Stomach (tissue), 9 donors: ENCODE results near the gene GHITM. TPM values are rescaled to one million over a fixed set of nuclear protein-coding genes. Genes with fewer than 3 reads are reported as not detected.
"Not testable (repeated sequence)": the region's sequence is repeated elsewhere in the genome, so short reads cannot be mapped to it uniquely, and the experiment has no call there.

ENCODE experiments used
- DNase-seq, 2 donors: peaks; one replicate each; pipeline versions ENCODE4 v3.0.0 to v3.0.0-alpha.2; 2013 to 2019
- H3K27ac ChIP-seq, 5 donors: fragments of 200-600 bp in 4 of 5; sonication (generic) in 4 of 5; one replicate each; pipeline ENCODE4 v1.5.1; 2013 to 2019; ENCODE audit warnings: mild to moderate bottlenecking in 1 of 5, moderate library complexity in 1 of 5
- H3K27me3 ChIP-seq, 3 donors: fragments of 200-600 bp; sonication (generic); one replicate each; pipeline ENCODE4 v1.5.1; 2017 to 2019; ENCODE audit warnings: mixed run types in 1 of 3
- H3K36me3 ChIP-seq, 4 donors: fragments of 200-600 bp; sonication (generic); 1 replicate in 3 of 4; 2 replicates in 1 of 4; pipeline ENCODE4 v1.5.1; 2016 to 2019
- H3K4me1 ChIP-seq, 4 donors: fragments of 200-600 bp; sonication (generic); one replicate each; pipeline ENCODE4 v1.5.1; 2016 to 2019
- H3K4me3 ChIP-seq, 4 donors: fragments of 200-600 bp; sonication (generic) in 3 of 4; one replicate each; pipeline ENCODE4 v1.5.1; 2016 to 2019; ENCODE audit warnings: mild to moderate bottlenecking in 1 of 4
- H3K9me3 ChIP-seq, 4 donors: fragments of 200-600 bp; sonication (generic); one replicate each; pipeline ENCODE4 v1.5.1; 2016 to 2019
- CTCF ChIP-seq, 7 experiments: fragments of 450-650 bp in 4 of 7; fragments of 200-600 bp in 3 of 7; sonication (generic) in 3 of 7; IDR thresholded peaks; one replicate each; pipeline ENCODE4 v1.5.1; 2016 to 2019; ENCODE audit warnings: antibody characterized with exemption in 7 of 7, control low read depth in 2 of 7, mild to moderate bottlenecking in 1 of 7
- EP300 ChIP-seq: sonication (generic); formaldehyde crosslinking; IDR thresholded peaks from one replicate; pipeline ENCODE4 v1.6.1; 2017; ENCODE audit warnings: antibody characterized with exemption
- POLR2A ChIP-seq, 4 donors: fragments of 450-650 bp; IDR thresholded peaks; one replicate each; pipeline ENCODE4 v1.6.1; 2016; ENCODE audit warnings: antibody characterized with exemption in 4 of 4, control low read depth in 2 of 4, mild to moderate bottlenecking in 1 of 4, moderate library complexity in 1 of 4
- POLR2AphosphoS5 ChIP-seq, 3 donors: sonication (generic); formaldehyde crosslinking; IDR thresholded peaks; one replicate each; pipeline ENCODE4 v1.6.1; 2016; ENCODE audit warnings: antibody characterized with exemption in 3 of 3
- WGBS, 5 donors: extraction: QIAGEN DNeasy Blood & Tissue Kit in 3 of 5; methylation state at CpG; one replicate each; pipeline versions ENCODE4 v1.1.5 to v1.1.7; 2013 to 2018; 5-methylcytosine and 5-hydroxymethylcytosine counted together
- intact Hi-C: fragments of 100-400 bp; cut with DNase I; formaldehyde crosslinking; loops from one replicate; pipeline ENCODE4 v1.15.1; 2023; ENCODE audit warnings: low total_unique reads
- polyA plus RNA-seq, 3 donors: library from polyadenylated mRNA; stranded (reverse); fragments of 200-250 nt; gene quantifications; one replicate each; pipeline ENCODE4 v1.2.3, GENCODE V29; 2013
- total RNA-seq, 5 donors: library from RNA; depleted of rRNA; stranded (reverse); fragments of >200 nt; gene quantifications; one replicate each; pipeline versions ENCODE4 v1.1.0 to v1.2.3, GENCODE V29; 2014 to 2016
- donor health status: healthy with polysubstance abuse.
- donor health status: Bipolar disorder and iron deficiency.
- donor health status: healthy.

Gene GHITM
- total and polyA plus RNA-seq, 8 donors = 17.5 to 186 (median 106) TPM

GRCh38 chr10:84114088-84114667 is 25.1 kb upstream of the GHITM start:
- Histone ChIP-seq H3K27me3 (peaks cover 0 to 6% (median 0%) of the 10 kb centered on the region in 3 donors), H3K27ac (no peak overlapping the region), H3K9me3 (peaks cover 0 to 15% (median 2%) of the 10 kb centered on the region in 4 donors), H3K36me3 (no peaks in the 10 kb centered on the region), H3K4me1 (no peaks in the 10 kb centered on the region), H3K4me3 (no peak overlapping the region)
- WGBS, 5 donors = 44 to 53% (median 46%) methylated on average over 13 of the region's 13 CpGs
- TF ChIP-seq CTCF (IDR thresholded peaks at IDR 0.05) (no peak), EP300 (no peak), POLR2A (IDR thresholded peaks at IDR 0.05) (no peak), POLR2AphosphoS5 (IDR thresholded peaks at IDR 0.05) (no peak)
- DNase-seq = no peak
- intact Hi-C loops = no loop called here

DNA sequence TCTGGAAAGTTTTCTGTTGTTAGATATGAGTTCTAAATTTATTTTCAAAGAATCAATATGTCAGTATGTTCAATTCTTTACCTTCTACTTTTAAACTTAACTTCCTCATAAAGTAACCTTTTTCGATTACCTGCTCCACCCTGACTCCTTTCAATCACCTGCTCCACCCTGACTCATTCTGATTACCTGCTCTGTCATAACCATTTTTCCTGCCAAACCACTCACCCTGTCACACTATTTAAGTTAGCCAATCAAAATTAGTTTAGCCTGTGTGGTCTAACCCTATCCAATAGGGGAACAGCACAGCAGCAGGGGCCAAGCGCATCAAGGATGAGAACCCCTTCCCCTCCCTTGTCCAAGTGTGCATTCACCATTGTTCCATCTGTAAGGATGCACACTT is 22.1 kb upstream of the GHITM start:
- 83 to 94% (median 90%) methylated on average over 2 of the region's 2 CpGs for WGBS, 5 donors
- not testable (repeated sequence) for H3K36me3 ChIP-seq, H3K4me1 ChIP-seq

GRCh38 chr10:84117686-84118394 is 21.5 kb upstream of the GHITM start:
- Histone ChIP-seq H3K36me3 (no peaks in the 10 kb centered on the region), H3K4me3 (no peak overlapping the region), H3K27ac (no peak overlapping the region), H3K9me3 (peaks cover 0 to 15% (median 2%) of the 10 kb centered on the region in 4 donors), H3K4me1 (no peaks in the 10 kb centered on the region), H3K27me3 (no peaks in the 10 kb centered on the region)
- intact Hi-C loops = no loop called here
- DNase-seq = peak in 1 of 2 donors; percentile 25
- TF ChIP-seq POLR2AphosphoS5 (IDR thresholded peaks at IDR 0.05) = no peak
- no peak for TF ChIP-seq CTCF (IDR thresholded peaks at IDR 0.05)
- TF ChIP-seq EP300 = no peak
- TF ChIP-seq POLR2A (IDR thresholded peaks at IDR 0.05) = no peak
- WGBS, 5 donors = 57 to 66% (median 66%) methylated on average over 2 of the region's 2 CpGs

More for the DNA sequence above, 22.1 kb upstream of the GHITM start:
- DNase-seq, intact Hi-C loops, H3K4me3 ChIP-seq, H3K27me3 ChIP-seq, H3K27ac ChIP-seq: not testable (repeated sequence)
- H3K9me3 ChIP-seq = peaks cover 0 to 15% (median 2%) of the 10 kb centered on the region in 4 donors

DNA sequence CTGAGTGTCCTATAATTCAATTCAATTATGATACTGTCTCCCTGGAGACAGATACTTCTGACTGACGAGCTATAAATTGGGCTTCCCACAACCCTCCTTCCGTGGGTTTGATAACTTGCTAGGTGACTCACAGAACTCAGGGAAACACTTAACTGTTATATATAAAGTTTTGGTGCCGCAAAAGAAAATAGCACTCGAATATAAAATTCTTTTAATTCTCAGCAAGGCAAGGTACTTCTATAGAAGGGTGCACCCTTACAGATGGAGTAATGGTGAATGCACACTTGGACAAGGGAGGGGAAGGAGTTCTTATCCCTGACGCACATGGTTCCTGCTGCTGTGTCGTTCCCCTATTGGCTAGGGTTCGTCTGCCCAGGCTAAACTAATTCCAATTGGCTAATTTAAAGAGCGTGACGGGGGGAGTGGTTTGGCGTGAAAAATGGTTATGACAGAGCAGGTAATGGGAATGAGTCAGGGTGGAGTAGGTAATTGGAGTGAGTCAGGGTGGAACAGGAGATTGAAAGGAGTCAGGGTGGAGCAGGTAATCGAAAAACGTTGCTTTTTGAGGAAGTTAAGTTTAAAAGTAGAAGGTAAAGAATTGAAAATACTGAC is 20.8 kb upstream of the GHITM start:
- Histone ChIP-seq H3K27ac (no peak overlapping the region), H3K36me3 (no peaks in the 10 kb centered on the region), H3K4me1 (no peaks in the 10 kb centered on the region), H3K27me3 (no peaks in the 10 kb centered on the region), H3K4me3 (no peak overlapping the region), H3K9me3 (peaks cover 0 to 15% (median 2%) of the 10 kb centered on the region in 4 donors)
- no peak for DNase-seq
- TF ChIP-seq EP300 (no peak), CTCF (IDR thresholded peaks at IDR 0.05) (no peak), POLR2AphosphoS5 (IDR thresholded peaks at IDR 0.05) (no peak), POLR2A (IDR thresholded peaks at IDR 0.05) (no peak)
- intact Hi-C loops = no loop called here
- WGBS, 5 donors = 73 to 84% (median 79%) methylated on average over 12 of the region's 12 CpGs
